Measurements from ENCODE around the gene CERS1. TPM values are rescaled to one million over a fixed set of nuclear protein-coding genes. Genes with fewer than 3 reads are reported as not detected.

Gene CERS1
- total RNA-seq, 1 experiment from 2014 or later: 0.96 TPM

DNA sequence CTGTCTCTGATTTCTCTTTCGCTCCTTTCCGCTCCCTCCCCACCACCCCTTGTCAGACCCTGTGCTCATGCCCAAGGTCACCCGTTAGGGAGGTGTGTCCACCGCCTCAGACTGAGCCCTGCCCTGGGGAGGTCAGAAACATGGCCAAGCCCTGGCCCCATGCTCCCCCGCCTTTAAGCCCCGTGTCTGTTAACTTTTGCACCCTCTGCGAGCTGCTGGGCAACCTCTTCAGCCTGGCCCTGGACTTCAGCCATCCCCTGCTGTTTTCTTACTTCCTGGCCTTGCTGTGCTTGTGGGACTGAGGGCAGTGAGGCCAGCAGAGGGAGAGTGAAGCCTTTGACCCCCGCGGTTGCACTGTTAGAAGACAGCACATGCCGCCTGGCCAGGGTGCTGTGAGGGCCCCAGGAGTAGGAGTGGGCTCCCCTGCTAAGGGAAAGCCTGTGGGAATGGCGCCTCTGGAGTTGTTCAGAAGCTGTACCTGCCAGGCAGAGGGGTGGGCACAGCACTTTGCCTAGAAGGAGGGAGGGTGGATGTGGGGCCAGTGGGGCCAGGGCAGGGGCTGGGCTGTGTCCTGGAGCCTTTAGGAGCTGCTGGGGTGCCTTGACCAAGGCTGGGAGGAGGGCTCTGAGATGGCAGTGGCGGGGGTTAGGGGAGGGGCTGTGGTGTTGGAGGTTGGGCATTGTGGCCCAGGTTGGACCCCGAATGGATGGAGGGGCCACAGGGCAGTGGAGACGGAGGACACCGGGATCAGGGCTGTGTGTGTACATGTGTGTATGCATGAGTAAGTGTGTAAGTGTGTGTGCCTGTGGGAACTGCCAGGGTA lies 56.3 kb downstream of the CERS1 start:
- ChIA-PET RAD21 (ENCODE audit: low non-redundant PET in 1 of 2, low total read pairs in 2 of 2, uncharacterized antibody in 2 of 2, unreplicated experiment in 2 of 2) (no interaction called here), POLR2A (no interaction called here), CTCF (no interaction called here)
- Histone ChIP-seq H3K4me2 (ENCODE audit: low read length) (no peak overlapping the region), H3K9me2 (ENCODE audit: insufficient read depth) (no peaks in the 10 kb centered on the region), H3K9ac (ENCODE audit: low read length) (no peak overlapping the region), H3K9me3 (ENCODE audit: control insufficient read depth in 1 of 2, insufficient read depth in 1 of 2, low read depth in 1 of 2, low read length in 2 of 2) (no peaks in the 10 kb centered on the region), H4K20me1 (ENCODE audit: insufficient read depth) (peaks cover 16% of the 10 kb centered on the region; the same call in 1 of the 2 replicates), H3K4me3 (replicated peaks in 1 of 2; ENCODE audit: low read depth in 1 of 2, low read length in 2 of 2) (no peak overlapping the region), H3K27me3 (ENCODE audit: insufficient read depth, low read length) (no peaks in the 10 kb centered on the region), H3K79me2 (ENCODE audit: insufficient read depth, low read length) (peaks cover 100% of the 10 kb centered on the region), H3K4me1 (ENCODE audit: control insufficient read depth in 1 of 2, insufficient read depth in 2 of 2, low read length in 2 of 2) (0 out of 4 replicates have a peak, but pooled peaks cover 0 to 4% of the 10 kb centered on the region in 2 experiments), H2AFZ (ENCODE audit: low read depth, low read length, poor library complexity, severe bottlenecking) (no peak overlapping the region), H3K27ac (ENCODE audit: low read depth, low read length) (no peak overlapping the region; the same call in 1 of the 2 replicates), H3K36me3 (ENCODE audit: control insufficient read depth in 1 of 2, insufficient read depth in 2 of 2, low read length in 2 of 2) (peaks cover 19 to 36% of the 10 kb centered on the region in 2 experiments; a peak in 3 of 4 replicates)
- no peak for TF ChIP-seq EZH2phosphoT487 (IDR thresholded peaks at IDR 0.05; ENCODE audit: borderline replicate concordance)
- no peak for TF ChIP-seq ELF1 (IDR thresholded peaks at IDR 0.05; ENCODE audit: borderline replicate concordance, low read depth)
- TF ChIP-seq POLR2A (IDR thresholded peaks at IDR 0.05; ENCODE audit: borderline replicate concordance, extremely low read depth, insufficient read depth, insufficient read length): no peak
- TF ChIP-seq, protein P1, sequence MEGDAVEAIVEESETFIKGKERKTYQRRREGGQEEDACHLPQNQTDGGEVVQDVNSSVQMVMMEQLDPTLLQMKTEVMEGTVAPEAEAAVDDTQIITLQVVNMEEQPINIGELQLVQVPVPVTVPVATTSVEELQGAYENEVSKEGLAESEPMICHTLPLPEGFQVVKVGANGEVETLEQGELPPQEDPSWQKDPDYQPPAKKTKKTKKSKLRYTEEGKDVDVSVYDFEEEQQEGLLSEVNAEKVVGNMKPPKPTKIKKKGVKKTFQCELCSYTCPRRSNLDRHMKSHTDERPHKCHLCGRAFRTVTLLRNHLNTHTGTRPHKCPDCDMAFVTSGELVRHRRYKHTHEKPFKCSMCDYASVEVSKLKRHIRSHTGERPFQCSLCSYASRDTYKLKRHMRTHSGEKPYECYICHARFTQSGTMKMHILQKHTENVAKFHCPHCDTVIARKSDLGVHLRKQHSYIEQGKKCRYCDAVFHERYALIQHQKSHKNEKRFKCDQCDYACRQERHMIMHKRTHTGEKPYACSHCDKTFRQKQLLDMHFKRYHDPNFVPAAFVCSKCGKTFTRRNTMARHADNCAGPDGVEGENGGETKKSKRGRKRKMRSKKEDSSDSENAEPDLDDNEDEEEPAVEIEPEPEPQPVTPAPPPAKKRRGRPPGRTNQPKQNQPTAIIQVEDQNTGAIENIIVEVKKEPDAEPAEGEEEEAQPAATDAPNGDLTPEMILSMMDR (IDR thresholded peaks at IDR 0.05 in 2 of 3, conservative IDR thresholded peaks at IDR 0.05 in 1 of 3; ENCODE audit: borderline replicate concordance in 1 of 3, insufficient read depth in 1 of 3, low read depth in 2 of 3, low read length in 2 of 3): no peak
- no TSS peak for BruUV-seq (replicated peaks)
- DNase-seq (ENCODE audit: low read depth, low spot score) (no peak), ATAC-seq (peak; percentile 18; the same call in 1 of the 2 replicates)
- intact Hi-C loops (cut with micrococcal nuclease): no loop called here

DNA sequence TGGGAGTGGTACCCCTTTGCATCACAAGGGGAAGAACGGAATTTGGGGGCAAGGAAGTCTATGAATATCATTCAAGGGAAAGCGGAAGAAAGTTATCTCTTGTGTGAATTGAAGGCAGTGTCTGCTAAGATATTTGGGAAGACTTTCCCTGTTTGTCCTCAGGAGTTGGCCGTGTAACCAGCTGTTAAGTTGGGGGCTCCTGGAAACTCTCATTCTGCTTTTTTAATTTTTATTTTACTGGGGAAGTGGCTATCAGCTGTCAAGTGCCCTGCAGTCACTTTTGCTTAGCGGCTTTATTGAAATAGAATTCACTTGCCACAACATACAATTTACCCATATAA lies 61.3 kb downstream of the CERS1 start:
- Histone ChIP-seq H3K9ac (ENCODE audit: low read length) (no peak overlapping the region), H3K36me3 (ENCODE audit: control insufficient read depth in 1 of 2, insufficient read depth in 2 of 2, low read length in 2 of 2) (peaks cover 27 to 50% of the 10 kb centered on the region in 2 experiments), H3K9me3 (ENCODE audit: control insufficient read depth in 1 of 2, insufficient read depth in 1 of 2, low read depth in 1 of 2, low read length in 2 of 2) (no peaks in the 10 kb centered on the region), H3K27ac (ENCODE audit: low read depth, low read length) (no peak overlapping the region), H2AFZ (ENCODE audit: low read depth, low read length, poor library complexity, severe bottlenecking) (no peak overlapping the region), H3K27me3 (ENCODE audit: insufficient read depth, low read length) (no peaks in the 10 kb centered on the region), H4K20me1 (ENCODE audit: insufficient read depth) (peaks cover 28% of the 10 kb centered on the region; the same call in 1 of the 2 replicates), H3K79me2 (ENCODE audit: insufficient read depth, low read length) (peaks cover 78% of the 10 kb centered on the region), H3K4me3 (replicated peaks in 1 of 2; ENCODE audit: low read depth in 1 of 2, low read length in 2 of 2) (no peak overlapping the region), H3K4me1 (ENCODE audit: control insufficient read depth in 1 of 2, insufficient read depth in 2 of 2, low read length in 2 of 2) (peaks cover 6 to 15% of the 10 kb centered on the region in 2 experiments), H3K4me2 (ENCODE audit: low read length) (no peak overlapping the region), H3K9me2 (ENCODE audit: insufficient read depth) (no peaks in the 10 kb centered on the region)
- ChIA-PET CTCF (no interaction called here), RAD21 (ENCODE audit: low non-redundant PET in 1 of 2, low total read pairs in 2 of 2, uncharacterized antibody in 2 of 2, unreplicated experiment in 2 of 2) (no interaction called here), POLR2A (no interaction called here)
- TF ChIP-seq SRF (IDR thresholded peaks at IDR 0.05; ENCODE audit: low read depth) (no peak), SIN3A (IDR thresholded peaks at IDR 0.05; ENCODE audit: low read depth) (no peak)
- intact Hi-C loops (cut with micrococcal nuclease): no loop called here
- ATAC-seq: no peak
- no TSS peak for BruUV-seq (replicated peaks)
- DNase-seq (ENCODE audit: low read depth, low spot score): no peak

Data from HCT116 (cell line).